Skin epidermis (tissue), 12 donors: ENCODE results near the gene ZNF490.

Experiments
- H3K27ac ChIP-seq, 21 experiments: fragments of 200-600 bp; sonication (generic) in 11 of 21; one replicate each; pipeline ENCODE4 v1.5.0; 2020; ENCODE audit warnings: mild to moderate bottlenecking in 3 of 21, inconsistent platforms in 2 of 21, moderate library complexity in 2 of 21
- H3K4me3 ChIP-seq, 7 experiments: fragments of 200-600 bp; sonication (generic) in 2 of 7; one replicate each; pipeline ENCODE4 v1.5.0; 2020; ENCODE audit warnings: inconsistent platforms in 2 of 7, mild to moderate bottlenecking in 2 of 7, moderate library complexity in 1 of 7

Gene ZNF490

GRCh38 chr19:12546903-12547302 is 63.7 kb downstream of the ZNF490 start:
- no peak overlapping the region for H3K4me3 ChIP-seq
- H3K27ac ChIP-seq: no peak overlapping the region

- H3K4me3 ChIP-seq: no peak overlapping the region
- H3K27ac ChIP-seq: no peak overlapping the region
Observed at GRCh38 chr19:12546068-12546467, 64.5 kb downstream of the ZNF490 start.

- no peak overlapping the region for H3K27ac ChIP-seq
- H3K4me3 ChIP-seq: no peak overlapping the region
Observed at GRCh38 chr19:12545267-12545666, 65.3 kb downstream of the ZNF490 start.

- H3K27ac ChIP-seq: peak overlapping the region in 4 of 21 experiments; percentile 22 to 57 (median 45)
- H3K4me3 ChIP-seq: no peak overlapping the region
Observed at GRCh38 chr19:12544401-12544876, 66.2 kb downstream of the ZNF490 start.

- H3K27ac ChIP-seq: peak overlapping the region in 2 of 21 experiments; percentile 39 to 57
- no peak overlapping the region for H3K4me3 ChIP-seq
Observed at GRCh38 chr19:12543855-12544254, 66.8 kb downstream of the ZNF490 start.
